Gastrocnemius medialis (tissue), 4 donors: ENCODE measurements around the gene ZNF750.

Experiments
- CTCF ChIP-seq, 5 experiments: fragments of 450-650 bp in 3 of 5; fragments of 200-600 bp in 2 of 5; sonication (generic) in 2 of 5; IDR thresholded peaks in 4 of 5; conservative IDR thresholded peaks in 1 of 5; 1 replicate in 4 of 5; 2 replicates in 1 of 5; pipeline ENCODE4 v1.5.1; 2016 to 2019; ENCODE audit warnings: antibody characterized with exemption in 5 of 5, mild to moderate bottlenecking in 3 of 5, moderate library complexity in 3 of 5
- POLR2A ChIP-seq, 2 donors: fragments of 450-650 bp; IDR thresholded peaks; one replicate each; pipeline ENCODE4 v1.6.1; 2017; ENCODE audit warnings: antibody characterized with exemption in 2 of 2, mild to moderate bottlenecking in 2 of 2, moderate library complexity in 2 of 2

DNA sequence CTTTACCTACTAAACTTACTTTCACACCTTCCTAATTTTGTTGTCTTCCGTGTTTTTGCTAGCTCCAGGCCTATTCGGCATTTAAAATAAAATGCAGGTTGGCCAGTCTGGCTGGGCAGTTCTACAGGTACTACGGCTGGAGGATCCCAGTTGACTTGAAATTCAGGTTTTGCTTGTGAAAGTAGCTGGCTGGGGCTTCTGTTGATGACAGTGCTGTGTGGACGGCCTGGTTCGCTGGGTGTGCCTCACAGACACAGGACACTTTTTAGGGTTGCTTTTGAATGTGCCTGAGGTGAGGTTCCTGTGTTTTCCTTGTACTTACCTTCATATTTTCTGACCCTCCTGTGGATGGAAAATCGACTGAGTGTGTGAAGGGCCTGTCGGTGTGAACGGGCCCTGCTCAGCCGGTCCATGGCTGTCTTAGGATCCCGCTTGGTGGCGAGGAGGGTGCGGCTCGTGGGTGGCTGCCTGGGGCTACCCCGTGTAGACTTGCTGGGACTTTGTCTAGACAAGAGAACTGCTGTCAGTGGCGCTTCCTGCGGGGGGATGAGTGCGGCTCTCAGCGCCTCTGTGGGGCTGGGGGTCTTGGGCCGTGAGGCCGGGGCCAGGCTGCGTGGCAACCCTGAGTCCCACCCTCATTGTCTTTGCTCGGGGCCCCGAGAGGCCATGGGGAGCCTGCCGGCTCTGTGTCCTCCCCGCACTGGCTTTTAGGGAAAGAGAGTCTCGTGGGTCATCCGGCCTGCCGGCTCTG lies 18.7 kb upstream of the ZNF750 start:
- TF ChIP-seq CTCF (IDR thresholded peaks at IDR 0.05 in 4 of 5, conservative IDR thresholded peaks at IDR 0.05 in 1 of 5) (no peak), POLR2A (IDR thresholded peaks at IDR 0.05) (no peak)
